HL-60/S4 (cell line): ENCODE data around the gene UBL7.

Experiments
- in situ Hi-C: fragments of 300-500 bp; cut with MboI; formaldehyde crosslinking; loops from 2 replicates; pipeline ENCODE4 v1.14.3; 2022; ENCODE audit warnings: low sequenced_read_pairs

UBL7 gene

GRCh38 chr15:74409225-74409624 is 51.7 kb downstream of the UBL7 start:
- in situ Hi-C loops: no loop called here

GRCh38 chr15:74408815-74409214 is 52.1 kb downstream of the UBL7 start:
- in situ Hi-C loops: no loop called here

- in situ Hi-C loops: no loop called here
These were observed 52.6 kb downstream of the UBL7 start for GRCh38 chr15:74408385-74408784.

GRCh38 chr15:74406992-74407705 is 53.8 kb downstream of the UBL7 start:
- in situ Hi-C loops: no loop called here

GRCh38 chr15:74406517-74406916 is 54.4 kb downstream of the UBL7 start:
- in situ Hi-C loops: no loop called here

GRCh38 chr15:74405823-74406222 is 55.1 kb downstream of the UBL7 start:
- in situ Hi-C loops: no loop called here

- in situ Hi-C loops: no loop called here
These were observed 56.9 kb downstream of the UBL7 start for GRCh38 chr15:74403991-74404563.

GRCh38 chr15:74403588-74403919 is 57.4 kb downstream of the UBL7 start:
- in situ Hi-C loops: no loop called here

- in situ Hi-C loops: no loop called here
These were observed 57.9 kb downstream of the UBL7 start for GRCh38 chr15:74402873-74403587.

- in situ Hi-C loops: no loop called here
These were observed 58.6 kb downstream of the UBL7 start for GRCh38 chr15:74402337-74402841.

GRCh38 chr15:74400915-74401757 is 59.8 kb downstream of the UBL7 start:
- in situ Hi-C loops: no loop called here

- in situ Hi-C loops: no loop called here
These were observed 60.6 kb downstream of the UBL7 start for GRCh38 chr15:74400313-74400860.

- in situ Hi-C loops: loop anchor here (25.0 kb wide), 1 partner anchor 563 kb away; the partner anchor contains the start of gene RPP25
These were observed 61.2 kb downstream of the UBL7 start for GRCh38 chr15:74399511-74400312.

- in situ Hi-C loops: loop anchor here (25.0 kb wide), 1 partner anchor 563 kb away; the partner anchor contains the start of gene RPP25
These were observed 61.9 kb downstream of the UBL7 start for GRCh38 chr15:74399100-74399499.

- in situ Hi-C loops: loop anchor here (25.0 kb wide), 1 partner anchor 564 kb away; the partner anchor contains the start of gene RPP25
These were observed 62.8 kb downstream of the UBL7 start for GRCh38 chr15:74398183-74398582.

- in situ Hi-C loops: loop anchor here (25.0 kb wide), 1 partner anchor 565 kb away; the partner anchor contains the start of gene RPP25
These were observed 63.5 kb downstream of the UBL7 start for GRCh38 chr15:74397239-74398068.

- in situ Hi-C loops: loop anchor here (25.0 kb wide), 1 partner anchor 566 kb away; the partner anchor contains the start of gene RPP25
These were observed 64.3 kb downstream of the UBL7 start for GRCh38 chr15:74396445-74397238.

- in situ Hi-C loops: loop anchor here (25.0 kb wide), 1 partner anchor 566 kb away; the partner anchor contains the start of gene RPP25
These were observed 64.9 kb downstream of the UBL7 start for GRCh38 chr15:74396146-74396438.
